MCF 10A (cell line): ENCODE data around the gene IVL. TPM values are rescaled to one million over a fixed set of nuclear protein-coding genes. Genes with fewer than 3 reads are reported as not detected.
A peak's percentile ranks its signal among the peaks of the same experiment; 100 is the strongest.

Experiments used
- BruUV-seq: library from RNA; stranded (reverse); fragments of 400-500 nt; replicated peaks from 2 replicates; lab custom pipeline; 2021; lab: Mats Ljungman, UMichigan
- CTCF ChIA-PET: fragments of 300-600 bp; sonication (Branson Sonifier 250); formaldehyde crosslinking; extraction: SDS; loops from one replicate; lab custom pipeline; 2021; ENCODE audit warnings: antibody characterized with exemption, inconsistent platforms; lab: Yijun Ruan, JAX
- POLR2A ChIA-PET: fragments of 300-600, 350-650 bp; sonication (Branson Sonifier 250); formaldehyde crosslinking; extraction: SDS; loops from one replicate; lab custom pipeline; 2020; ENCODE audit warnings: antibody characterized with exemption, inconsistent platforms; lab: Yijun Ruan, JAX
- DNase-seq: peaks from one replicate; pipeline ENCODE4 v3.0.0-alpha.2; 2018; ENCODE audit not compliant: unreplicated experiment
- H3K27ac Mint-ChIP-seq: one replicate; pipeline ENCODE4 v1.8.0; 2022; ENCODE audit warnings: mild to moderate bottlenecking, low read depth, mixed read lengths; ENCODE audit not compliant: unreplicated experiment
- H3K27me3 Mint-ChIP-seq: one replicate; pipeline ENCODE4 v1.8.0; 2022; ENCODE audit warnings: mixed read lengths; ENCODE audit not compliant: insufficient read depth, unreplicated experiment
- H3K36me3 Mint-ChIP-seq: one replicate; pipeline ENCODE4 v1.8.0; 2022; ENCODE audit warnings: mild to moderate bottlenecking, moderate library complexity, mixed read lengths; ENCODE audit not compliant: insufficient read depth, unreplicated experiment
- H3K4me1 Mint-ChIP-seq: one replicate; pipeline ENCODE4 v1.8.0; 2022; ENCODE audit warnings: mixed read lengths; ENCODE audit not compliant: insufficient read depth, unreplicated experiment
- H3K4me3 Mint-ChIP-seq: one replicate; pipeline ENCODE4 v1.8.0; 2022; ENCODE audit warnings: mild to moderate bottlenecking, moderate library complexity, mixed read lengths; ENCODE audit not compliant: unreplicated experiment
- H3K9me3 Mint-ChIP-seq: one replicate; pipeline ENCODE4 v1.8.0; 2022; ENCODE audit warnings: mixed read lengths; ENCODE audit not compliant: unreplicated experiment
- intact Hi-C: fragments of 100-400 bp; cut with micrococcal nuclease; formaldehyde crosslinking; loops from 2 replicates; pipeline ENCODE4 v1.14.1; 2022
- total RNA-seq: library from RNA; stranded (reverse); gene quantifications from 2 replicates; pipeline ENCODE4 v1.2.3, GENCODE V29; 2022
- TF ChIP-seq, protein P1 (sequence below): fragments of 200-600 bp; IDR thresholded peaks from one replicate; pipeline ENCODE4 v1.8.0; 2022; ENCODE audit warnings: antibody characterized with exemption, mild to moderate bottlenecking; ENCODE audit not compliant: unreplicated experiment

Gene IVL
- total RNA-seq, 1 experiment from 2014 or later: 0.33 TPM

DNA sequence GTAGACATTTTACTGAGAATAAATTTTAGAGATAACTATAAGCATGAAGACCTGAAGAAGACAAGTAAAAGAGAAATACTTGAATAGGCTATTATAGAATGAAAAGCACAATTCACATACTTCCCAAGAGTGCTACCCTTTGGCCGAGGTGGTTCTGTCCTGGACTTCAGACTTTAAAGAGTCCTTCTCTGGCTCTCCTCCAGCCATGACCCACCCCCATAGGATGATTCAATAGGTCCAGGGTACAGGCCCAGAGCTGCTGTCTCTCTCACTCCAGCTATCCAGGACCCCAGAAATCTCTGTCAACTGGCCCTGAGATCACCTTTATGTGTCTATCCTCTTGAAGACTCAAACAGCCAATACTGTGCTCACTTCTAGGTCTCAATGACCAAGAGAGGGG is 31.5 kb upstream of the IVL start:
- CTCF ChIA-PET: interaction anchor here (1.0 to 13.2 kb wide), 3 partner anchors 25 to 319 kb away, joined by 3 to 479 read pairs (median 4); partner anchors contain the start of gene LELP1
- DNase-seq: no peak
- no peak overlapping the region for H3K27ac Mint-ChIP-seq
- H3K4me1 Mint-ChIP-seq: peaks cover 23% of the 10 kb centered on the region
- intact Hi-C loops: loop anchor here (10.0 kb wide), 1 partner anchor 408 kb away; no protein-coding TSS in a partner anchor
- TF ChIP-seq, protein P1, sequence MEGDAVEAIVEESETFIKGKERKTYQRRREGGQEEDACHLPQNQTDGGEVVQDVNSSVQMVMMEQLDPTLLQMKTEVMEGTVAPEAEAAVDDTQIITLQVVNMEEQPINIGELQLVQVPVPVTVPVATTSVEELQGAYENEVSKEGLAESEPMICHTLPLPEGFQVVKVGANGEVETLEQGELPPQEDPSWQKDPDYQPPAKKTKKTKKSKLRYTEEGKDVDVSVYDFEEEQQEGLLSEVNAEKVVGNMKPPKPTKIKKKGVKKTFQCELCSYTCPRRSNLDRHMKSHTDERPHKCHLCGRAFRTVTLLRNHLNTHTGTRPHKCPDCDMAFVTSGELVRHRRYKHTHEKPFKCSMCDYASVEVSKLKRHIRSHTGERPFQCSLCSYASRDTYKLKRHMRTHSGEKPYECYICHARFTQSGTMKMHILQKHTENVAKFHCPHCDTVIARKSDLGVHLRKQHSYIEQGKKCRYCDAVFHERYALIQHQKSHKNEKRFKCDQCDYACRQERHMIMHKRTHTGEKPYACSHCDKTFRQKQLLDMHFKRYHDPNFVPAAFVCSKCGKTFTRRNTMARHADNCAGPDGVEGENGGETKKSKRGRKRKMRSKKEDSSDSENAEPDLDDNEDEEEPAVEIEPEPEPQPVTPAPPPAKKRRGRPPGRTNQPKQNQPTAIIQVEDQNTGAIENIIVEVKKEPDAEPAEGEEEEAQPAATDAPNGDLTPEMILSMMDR: no peak
- POLR2A ChIA-PET: interaction anchor here (1.6 kb wide), 1 partner anchor 223 kb away, joined by 4 read pairs; no protein-coding TSS in a partner anchor
- no TSS peak for BruUV-seq
- H3K36me3 Mint-ChIP-seq: no peaks in the 10 kb centered on the region
- no peaks in the 10 kb centered on the region for H3K27me3 Mint-ChIP-seq
- H3K9me3 Mint-ChIP-seq: no peaks in the 10 kb centered on the region
- H3K4me3 Mint-ChIP-seq: no peak overlapping the region

DNA sequence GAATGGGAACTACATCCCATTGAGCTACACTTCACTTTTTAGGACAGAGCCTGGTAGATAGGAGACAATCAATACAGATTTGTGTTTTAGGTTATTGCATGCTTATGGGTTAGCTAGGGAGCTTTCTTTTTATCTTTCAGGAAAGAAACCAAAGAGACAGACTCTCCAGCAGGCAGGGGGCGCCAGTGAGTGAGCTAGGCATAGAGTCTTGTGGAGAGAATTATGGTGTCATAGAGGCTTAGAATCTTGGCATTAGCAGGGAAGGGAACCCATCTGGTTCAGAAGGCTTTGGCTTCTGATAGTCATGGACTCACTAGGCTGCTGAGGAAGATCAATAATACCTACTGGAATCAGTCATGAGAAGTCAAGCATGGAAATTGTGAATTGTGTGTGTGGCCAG is 30.3 kb upstream of the IVL start, which contains the start of gene SMCP:
Gene SMCP, plus strand, starts transcription at position 281 of the 400 bp plus-strand sequence. CDS start 6,101 bp downstream, outside the sequence.
- H3K9me3 Mint-ChIP-seq: no peaks in the 10 kb centered on the region
- H3K4me1 Mint-ChIP-seq: peaks cover 20% of the 10 kb centered on the region
- ChIA-PET POLR2A (interaction anchor here (1.8 kb wide), 1 partner anchor 10 kb away, joined by 7 read pairs; no protein-coding TSS in a partner anchor), CTCF (interaction anchor here (0.5 to 13.2 kb wide), 16 partner anchors 7 to 340 kb away, joined by 3 to 479 read pairs (median 4); partner anchors contain the start of gene LELP1)
- no peak within 1 kb of the TSS for H3K4me3 Mint-ChIP-seq
- intact Hi-C loops: loop anchor here (10.0 kb wide), 1 partner anchor 407 kb away; no protein-coding TSS in a partner anchor
- BruUV-seq: no TSS peak
- H3K27ac Mint-ChIP-seq: no peak within 1 kb of the TSS
- TF ChIP-seq, protein P1: peak; percentile 55
- no peaks in the 10 kb centered on the region for H3K36me3 Mint-ChIP-seq
- H3K27me3 Mint-ChIP-seq: no peaks in the 10 kb centered on the region
- DNase-seq: peak; percentile 57

DNA sequence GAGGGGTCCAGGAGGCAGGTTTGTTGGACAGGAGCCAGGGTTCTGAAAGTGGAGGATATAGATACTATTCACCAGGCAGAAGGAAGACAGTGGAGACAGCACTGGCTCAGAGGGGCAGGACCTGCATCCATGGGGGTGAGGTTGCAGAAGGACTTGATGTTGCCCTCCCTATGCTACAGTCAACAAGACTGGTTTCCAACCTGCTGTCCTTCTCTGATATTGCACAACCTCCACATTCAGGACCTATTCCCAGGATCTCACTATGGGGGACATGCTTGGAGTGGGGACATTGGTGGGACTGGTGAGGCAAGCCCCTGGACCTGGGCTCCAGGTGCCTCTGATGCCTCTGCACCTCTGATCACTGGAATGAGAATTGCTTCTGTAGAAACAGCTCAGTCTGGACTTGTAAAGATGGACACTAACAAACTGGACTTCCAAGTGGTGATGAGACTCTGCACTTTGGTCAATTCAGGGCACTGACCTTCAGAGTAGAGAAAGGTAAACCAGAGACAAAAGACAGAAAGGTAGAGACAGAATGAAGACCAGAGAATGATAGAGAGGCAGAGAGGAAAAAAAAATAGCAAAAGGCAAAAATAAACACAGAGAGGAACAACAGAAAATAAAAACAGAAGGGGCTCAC is 28.7 kb upstream of the IVL start:
- no peaks in the 10 kb centered on the region for H3K27me3 Mint-ChIP-seq
- POLR2A ChIA-PET: interaction anchor here (0.8 to 1.8 kb wide), 2 partner anchors 8 to 35 kb away, joined by 3 to 7 read pairs; no protein-coding TSS in a partner anchor

More for the DNA sequence above, 28.7 kb upstream of the IVL start:
- no peak for DNase-seq
- H3K36me3 Mint-ChIP-seq: no peaks in the 10 kb centered on the region
- no TSS peak for BruUV-seq
- H3K4me3 Mint-ChIP-seq: no peak overlapping the region
- peaks cover 27% of the 10 kb centered on the region for H3K4me1 Mint-ChIP-seq
- H3K9me3 Mint-ChIP-seq: no peaks in the 10 kb centered on the region
- CTCF ChIA-PET: interaction anchor here (0.6 to 13.2 kb wide), 8 partner anchors 9 to 316 kb away, joined by 3 to 479 read pairs (median 4); partner anchors contain the start of gene LELP1
- H3K27ac Mint-ChIP-seq: no peak overlapping the region
- TF ChIP-seq, protein P1: no peak
- intact Hi-C loops: loop anchor here (10.0 kb wide), 1 partner anchor 405 kb away; no protein-coding TSS in a partner anchor
